Vagina (tissue), 2 donors: ENCODE results near the gene HMCN2. TPM values are rescaled to one million over a fixed set of nuclear protein-coding genes. Genes with fewer than 3 reads are reported as not detected.

Experiments used
- DNase-seq, 2 donors: peaks; one replicate each; pipeline ENCODE4 v3.0.0-alpha.2; 2017; ENCODE audit errors: extremely low spot score in 2 of 2
- H3K27ac ChIP-seq: fragments of 200-600 bp; sonication (generic); one replicate; pipeline ENCODE4 v1.5.1; 2019
- H3K27me3 ChIP-seq: fragments of 200-600 bp; sonication (generic); one replicate; pipeline ENCODE4 v1.5.1; 2019
- H3K36me3 ChIP-seq, 2 donors: fragments of 200-600 bp; sonication (generic); one replicate each; pipeline ENCODE4 v1.5.1; 2017 to 2019
- H3K4me1 ChIP-seq: fragments of 200-600 bp; sonication (generic); one replicate; pipeline ENCODE4 v1.5.1; 2019
- H3K4me3 ChIP-seq, 2 donors: fragments of 200-600 bp; sonication (generic); 1 replicate in 1 of 2; 2 replicates in 1 of 2; pipeline ENCODE4 v1.5.1; 2016 to 2019
- H3K9me3 ChIP-seq: fragments of 200-600 bp; sonication (generic); one replicate; pipeline ENCODE4 v1.5.1; 2019
- POLR2A ChIP-seq, 2 donors: fragments of 450-650 bp; IDR thresholded peaks; one replicate each; pipeline ENCODE4 v1.6.1; 2017; ENCODE audit warnings: antibody characterized with exemption in 2 of 2, mild to moderate bottlenecking in 2 of 2, moderate library complexity in 2 of 2
- POLR2AphosphoS5 ChIP-seq, 2 donors: sonication (generic); formaldehyde crosslinking; IDR thresholded peaks; one replicate each; pipeline ENCODE4 v1.9.0; 2017; ENCODE audit warnings: antibody characterized with exemption in 2 of 2, mild to moderate bottlenecking in 2 of 2, low read depth in 1 of 2; ENCODE audit not compliant: insufficient read depth in 1 of 2
- intact Hi-C: fragments of 100-400 bp; cut with DNase I; formaldehyde crosslinking; loops from one replicate; pipeline ENCODE4 v1.15.1; 2023
- total RNA-seq: library from RNA; depleted of rRNA; stranded (reverse); fragments of >200 nt; gene quantifications from one replicate; pipeline ENCODE4 v1.2.3, GENCODE V29; 2016
- TF ChIP-seq, protein P1 (sequence below), 3 experiments: fragments of 450-650 bp in 2 of 3; fragments of 200-600 bp in 1 of 3; sonication (generic) in 1 of 3; IDR thresholded peaks; one replicate each; pipeline ENCODE4 v1.5.1; 2017 to 2019; ENCODE audit warnings: antibody characterized with exemption in 3 of 3, mild to moderate bottlenecking in 2 of 3, moderate library complexity in 2 of 3

HMCN2 gene
- total RNA-seq, 1 donor from 2014 or later, result 5.2 TPM

GRCh38 chr9:130316430-130316829, 50.9 kb downstream of the HMCN2 start:
- TF ChIP-seq POLR2AphosphoS5 (IDR thresholded peaks at IDR 0.05; ENCODE audit: insufficient read depth in 1 of 2, low read depth in 1 of 2) (no peak), POLR2A (IDR thresholded peaks at IDR 0.05) (no peak)
- TF ChIP-seq, protein P1, sequence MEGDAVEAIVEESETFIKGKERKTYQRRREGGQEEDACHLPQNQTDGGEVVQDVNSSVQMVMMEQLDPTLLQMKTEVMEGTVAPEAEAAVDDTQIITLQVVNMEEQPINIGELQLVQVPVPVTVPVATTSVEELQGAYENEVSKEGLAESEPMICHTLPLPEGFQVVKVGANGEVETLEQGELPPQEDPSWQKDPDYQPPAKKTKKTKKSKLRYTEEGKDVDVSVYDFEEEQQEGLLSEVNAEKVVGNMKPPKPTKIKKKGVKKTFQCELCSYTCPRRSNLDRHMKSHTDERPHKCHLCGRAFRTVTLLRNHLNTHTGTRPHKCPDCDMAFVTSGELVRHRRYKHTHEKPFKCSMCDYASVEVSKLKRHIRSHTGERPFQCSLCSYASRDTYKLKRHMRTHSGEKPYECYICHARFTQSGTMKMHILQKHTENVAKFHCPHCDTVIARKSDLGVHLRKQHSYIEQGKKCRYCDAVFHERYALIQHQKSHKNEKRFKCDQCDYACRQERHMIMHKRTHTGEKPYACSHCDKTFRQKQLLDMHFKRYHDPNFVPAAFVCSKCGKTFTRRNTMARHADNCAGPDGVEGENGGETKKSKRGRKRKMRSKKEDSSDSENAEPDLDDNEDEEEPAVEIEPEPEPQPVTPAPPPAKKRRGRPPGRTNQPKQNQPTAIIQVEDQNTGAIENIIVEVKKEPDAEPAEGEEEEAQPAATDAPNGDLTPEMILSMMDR (IDR thresholded peaks at IDR 0.05), result no peak
- Histone ChIP-seq H3K9me3 (no peaks in the 10 kb centered on the region), H3K4me3 (no peak overlapping the region), H3K27me3 (no peaks in the 10 kb centered on the region), H3K36me3 (no peaks in the 10 kb centered on the region), H3K27ac (peak overlapping the region; percentile 82), H3K4me1 (peaks cover 13% of the 10 kb centered on the region)
- intact Hi-C loops, result no loop called here
- DNase-seq, result no peak

DNA sequence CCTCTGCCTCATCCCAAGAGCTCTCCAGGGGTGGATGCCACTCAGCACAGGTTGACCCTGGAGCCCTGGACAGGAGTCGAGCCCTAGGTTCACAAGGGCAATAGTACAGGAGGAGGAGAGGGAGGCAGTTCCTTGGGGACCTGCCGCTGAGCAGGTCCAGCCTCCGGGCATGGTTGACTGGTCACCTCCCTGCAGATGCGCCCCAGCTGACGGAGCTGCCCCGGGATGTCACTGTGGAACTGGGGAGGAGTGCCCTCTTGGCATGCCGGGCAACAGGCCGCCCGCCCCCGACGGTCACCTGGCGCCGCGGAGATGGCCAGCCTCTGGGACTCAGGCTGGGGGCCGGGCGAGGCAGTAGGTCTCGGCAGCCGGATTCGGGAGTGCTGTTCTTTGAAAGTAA, 53.7 kb downstream of the HMCN2 start:
- Histone ChIP-seq H3K9me3 (no peaks in the 10 kb centered on the region), H3K36me3 (no peaks in the 10 kb centered on the region), H3K27me3 (no peaks in the 10 kb centered on the region), H3K27ac (peak overlapping the region; percentile 82), H3K4me1 (peaks cover 13% of the 10 kb centered on the region), H3K4me3 (no peak overlapping the region)
- no peak for DNase-seq
- intact Hi-C loops, result no loop called here
- TF ChIP-seq POLR2A (IDR thresholded peaks at IDR 0.05) (no peak), POLR2AphosphoS5 (IDR thresholded peaks at IDR 0.05; ENCODE audit: insufficient read depth in 1 of 2, low read depth in 1 of 2) (no peak)
- TF ChIP-seq, protein P1 (IDR thresholded peaks at IDR 0.05), result no peak

DNA sequence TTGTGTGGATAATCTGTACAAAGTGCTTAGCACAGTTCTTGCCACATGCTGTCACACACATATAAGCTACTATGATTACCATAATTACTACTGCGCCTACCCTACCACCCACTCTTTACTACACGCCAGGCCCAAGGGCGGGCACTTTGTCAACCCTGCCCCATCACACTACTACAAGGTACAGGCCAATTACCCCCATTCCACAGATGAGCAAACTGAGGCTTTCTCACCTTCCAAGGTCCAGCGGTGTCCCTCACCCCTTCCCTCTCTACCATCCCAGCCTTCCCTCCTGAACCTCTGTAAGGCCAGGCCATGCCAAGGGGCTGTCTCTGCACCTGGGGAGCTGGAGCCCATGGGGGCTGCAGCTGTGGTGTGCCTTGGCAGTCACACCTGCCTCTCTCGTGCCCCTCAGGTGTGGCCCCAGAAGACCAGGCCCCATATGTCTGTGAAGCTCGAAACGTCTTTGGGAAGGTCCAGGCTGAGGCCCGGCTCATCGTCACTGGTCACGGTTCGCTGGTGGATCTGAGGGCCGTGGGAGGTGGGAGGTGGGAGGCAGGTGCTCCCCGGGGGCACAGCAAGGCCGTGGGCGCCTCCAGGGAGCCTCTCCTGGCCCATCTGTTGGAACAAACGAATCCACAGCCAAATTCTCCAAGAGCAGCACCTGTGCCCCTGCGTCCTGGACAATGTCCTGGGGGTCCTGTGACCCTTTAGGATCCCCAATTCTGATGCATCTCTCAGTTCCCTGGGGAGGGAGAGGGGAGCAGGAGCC, 54.6 kb downstream of the HMCN2 start:
- TF ChIP-seq, protein P1 (IDR thresholded peaks at IDR 0.05), result no peak
- TF ChIP-seq POLR2A (IDR thresholded peaks at IDR 0.05) (no peak), POLR2AphosphoS5 (IDR thresholded peaks at IDR 0.05; ENCODE audit: insufficient read depth in 1 of 2, low read depth in 1 of 2) (no peak)
- H3K4me1 ChIP-seq, result peaks cover 13% of the 10 kb centered on the region
- H3K27ac ChIP-seq, result peak overlapping the region; percentile 82
- no peak overlapping the region for H3K4me3 ChIP-seq
- DNase-seq, result no peak
- intact Hi-C loops, result no loop called here
- H3K36me3 ChIP-seq, result no peaks in the 10 kb centered on the region
- no peaks in the 10 kb centered on the region for H3K9me3 ChIP-seq
- H3K27me3 ChIP-seq, result no peaks in the 10 kb centered on the region

- DNase-seq, result no peak
- intact Hi-C loops, result no loop called here
- H3K9me3 ChIP-seq, result no peaks in the 10 kb centered on the region
- no peak overlapping the region for H3K4me3 ChIP-seq
- TF ChIP-seq POLR2A (IDR thresholded peaks at IDR 0.05) (no peak), POLR2AphosphoS5 (IDR thresholded peaks at IDR 0.05; ENCODE audit: insufficient read depth in 1 of 2, low read depth in 1 of 2) (no peak)
- TF ChIP-seq, protein P1 (IDR thresholded peaks at IDR 0.05), result no peak
- no peaks in the 10 kb centered on the region for H3K36me3 ChIP-seq
- H3K27ac ChIP-seq, result peak overlapping the region; percentile 82
- peaks cover 13% of the 10 kb centered on the region for H3K4me1 ChIP-seq
- no peaks in the 10 kb centered on the region for H3K27me3 ChIP-seq
Observed at GRCh38 chr9:130320723-130321481, 55.3 kb downstream of the HMCN2 start.

GRCh38 chr9:130321539-130321938, 56.0 kb downstream of the HMCN2 start:
- H3K27me3 ChIP-seq, result no peaks in the 10 kb centered on the region
- no peak overlapping the region for H3K27ac ChIP-seq
- intact Hi-C loops, result no loop called here
- H3K4me3 ChIP-seq, result no peak overlapping the region
- no peak for TF ChIP-seq POLR2A (IDR thresholded peaks at IDR 0.05)
- no peak for TF ChIP-seq POLR2AphosphoS5 (IDR thresholded peaks at IDR 0.05; ENCODE audit: insufficient read depth in 1 of 2, low read depth in 1 of 2)
- TF ChIP-seq, protein P1 (IDR thresholded peaks at IDR 0.05), result no peak
- H3K36me3 ChIP-seq, result no peaks in the 10 kb centered on the region
- no peaks in the 10 kb centered on the region for H3K9me3 ChIP-seq
- peaks cover 13% of the 10 kb centered on the region for H3K4me1 ChIP-seq
- DNase-seq, result no peak
